Measurements from ENCODE around the gene SPACDR. TPM values are rescaled to one million over a fixed set of nuclear protein-coding genes. Genes with fewer than 3 reads are reported as not detected.

Gene SPACDR
- total RNA-seq, 3 donors from 2014 or later (not counting 1 experiment from before 2014, with no cell fraction given): 2.3 to 4.1 (median 3.9) TPM

DNA sequence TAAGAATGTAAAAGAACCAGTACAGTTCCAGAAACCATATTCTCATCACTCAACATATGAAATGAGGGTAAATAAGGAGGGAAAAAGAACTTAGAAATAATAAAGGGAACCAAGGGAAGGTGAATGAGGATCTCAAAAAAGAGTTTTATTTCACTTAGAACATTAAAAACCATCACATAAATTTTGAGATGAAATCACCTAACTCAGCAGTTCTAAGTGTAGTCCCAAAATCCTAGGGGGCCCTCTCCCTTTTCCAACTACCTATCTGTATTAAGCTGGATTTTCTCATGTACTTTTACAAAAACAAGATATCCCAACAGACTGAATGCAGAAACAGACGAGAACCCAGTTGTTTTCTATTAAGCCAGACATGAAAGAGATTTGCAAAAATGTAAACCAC, 38.7 kb downstream of the SPACDR start:
- H3K9me3 ChIP-seq (ENCODE audit: control insufficient read depth, insufficient read depth, low read length): no peaks in the 10 kb centered on the region
- ATAC-seq: no peak
- intact Hi-C loops (cut with micrococcal nuclease): loop anchor here (10.0 kb wide), 1 partner anchor 201 kb away; no protein-coding TSS in a partner anchor
- DNase-seq: no peak
- peak overlapping the region in 1 of 2 donors; percentile 32 for H3K27ac Mint-ChIP-seq
- no peaks in the 10 kb centered on the region for H3K27me3 ChIP-seq (ENCODE audit: control insufficient read depth, insufficient read depth, low read length)
- no peaks in the 10 kb centered on the region for H3K36me3 ChIP-seq (ENCODE audit: control insufficient read depth, insufficient read depth, low read length)
- H3K4me3 ChIP-seq (ENCODE audit: low read length): no peak overlapping the region
- H3K4me3 Mint-ChIP-seq: no peak overlapping the region
- H3K27ac ChIP-seq (ENCODE audit: low read length): no peak overlapping the region
- 86% methylated on average over 1 of the region's 1 CpG for WGBS (ENCODE audit: insufficient coverage)
- peaks cover 0 to 5% of the 10 kb centered on the region in 2 donors for H3K27me3 Mint-ChIP-seq (ENCODE audit: low read depth in 2 of 2)
- no peaks in the 10 kb centered on the region for H3K36me3 Mint-ChIP-seq
- TF ChIP-seq, protein P1, sequence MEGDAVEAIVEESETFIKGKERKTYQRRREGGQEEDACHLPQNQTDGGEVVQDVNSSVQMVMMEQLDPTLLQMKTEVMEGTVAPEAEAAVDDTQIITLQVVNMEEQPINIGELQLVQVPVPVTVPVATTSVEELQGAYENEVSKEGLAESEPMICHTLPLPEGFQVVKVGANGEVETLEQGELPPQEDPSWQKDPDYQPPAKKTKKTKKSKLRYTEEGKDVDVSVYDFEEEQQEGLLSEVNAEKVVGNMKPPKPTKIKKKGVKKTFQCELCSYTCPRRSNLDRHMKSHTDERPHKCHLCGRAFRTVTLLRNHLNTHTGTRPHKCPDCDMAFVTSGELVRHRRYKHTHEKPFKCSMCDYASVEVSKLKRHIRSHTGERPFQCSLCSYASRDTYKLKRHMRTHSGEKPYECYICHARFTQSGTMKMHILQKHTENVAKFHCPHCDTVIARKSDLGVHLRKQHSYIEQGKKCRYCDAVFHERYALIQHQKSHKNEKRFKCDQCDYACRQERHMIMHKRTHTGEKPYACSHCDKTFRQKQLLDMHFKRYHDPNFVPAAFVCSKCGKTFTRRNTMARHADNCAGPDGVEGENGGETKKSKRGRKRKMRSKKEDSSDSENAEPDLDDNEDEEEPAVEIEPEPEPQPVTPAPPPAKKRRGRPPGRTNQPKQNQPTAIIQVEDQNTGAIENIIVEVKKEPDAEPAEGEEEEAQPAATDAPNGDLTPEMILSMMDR (IDR thresholded peaks at IDR 0.05): no peak
- no peaks in the 10 kb centered on the region for H3K9me3 Mint-ChIP-seq
- H3K4me1 ChIP-seq (ENCODE audit: control insufficient read depth, insufficient read depth, low read length): peaks cover 15% of the 10 kb centered on the region
- peaks cover 39 to 51% of the 10 kb centered on the region in 2 donors for H3K4me1 Mint-ChIP-seq

DNA sequence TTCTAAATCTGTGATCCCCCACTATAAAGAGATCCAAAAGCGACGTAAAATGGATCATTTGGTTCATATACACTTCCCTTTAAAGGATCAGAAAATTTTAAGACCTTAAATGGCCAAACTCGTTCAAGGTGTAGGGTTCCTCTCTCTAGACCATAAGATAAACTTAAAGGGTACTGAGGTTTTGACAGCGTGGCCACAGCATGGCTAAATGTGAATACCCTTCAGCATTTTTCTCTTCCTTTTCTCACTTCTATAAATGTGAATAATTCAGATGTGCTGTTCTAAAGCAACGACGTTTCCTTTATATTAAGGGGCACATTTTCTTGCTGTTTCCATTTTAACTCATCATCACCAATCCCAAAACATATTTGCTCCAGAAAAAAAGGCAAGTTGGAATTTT, 40.7 kb downstream of the SPACDR start:
- H3K27me3 Mint-ChIP-seq (ENCODE audit: low read depth in 2 of 2): no peaks in the 10 kb centered on the region
- DNase-seq: no peak
- no peaks in the 10 kb centered on the region for H3K36me3 ChIP-seq (ENCODE audit: control insufficient read depth, insufficient read depth, low read length)
- H3K27ac ChIP-seq (ENCODE audit: low read length): peak overlapping the region; percentile 10
- H3K4me1 ChIP-seq (ENCODE audit: control insufficient read depth, insufficient read depth, low read length): peaks cover 14% of the 10 kb centered on the region
- ATAC-seq: peak in 2 of 3 donors; percentile 13 to 52
- no peaks in the 10 kb centered on the region for H3K27me3 ChIP-seq (ENCODE audit: control insufficient read depth, insufficient read depth, low read length)
- no peaks in the 10 kb centered on the region for H3K36me3 Mint-ChIP-seq
- WGBS (ENCODE audit: insufficient coverage): 37% methylated on average over 3 of the region's 6 CpGs
- TF ChIP-seq, protein P1 (IDR thresholded peaks at IDR 0.05): no peak
- H3K27ac Mint-ChIP-seq: peak overlapping the region; percentile 79 to 80
- no peak overlapping the region for H3K4me3 ChIP-seq (ENCODE audit: low read length)
- H3K9me3 ChIP-seq (ENCODE audit: control insufficient read depth, insufficient read depth, low read length): no peaks in the 10 kb centered on the region
- H3K9me3 Mint-ChIP-seq: no peaks in the 10 kb centered on the region
- intact Hi-C loops (cut with micrococcal nuclease): loop anchor here (10.0 kb wide), 1 partner anchor 199 kb away; no protein-coding TSS in a partner anchor
- peaks cover 23 to 34% of the 10 kb centered on the region in 2 donors for H3K4me1 Mint-ChIP-seq
- peak overlapping the region; percentile 84 for H3K4me3 Mint-ChIP-seq

DNA sequence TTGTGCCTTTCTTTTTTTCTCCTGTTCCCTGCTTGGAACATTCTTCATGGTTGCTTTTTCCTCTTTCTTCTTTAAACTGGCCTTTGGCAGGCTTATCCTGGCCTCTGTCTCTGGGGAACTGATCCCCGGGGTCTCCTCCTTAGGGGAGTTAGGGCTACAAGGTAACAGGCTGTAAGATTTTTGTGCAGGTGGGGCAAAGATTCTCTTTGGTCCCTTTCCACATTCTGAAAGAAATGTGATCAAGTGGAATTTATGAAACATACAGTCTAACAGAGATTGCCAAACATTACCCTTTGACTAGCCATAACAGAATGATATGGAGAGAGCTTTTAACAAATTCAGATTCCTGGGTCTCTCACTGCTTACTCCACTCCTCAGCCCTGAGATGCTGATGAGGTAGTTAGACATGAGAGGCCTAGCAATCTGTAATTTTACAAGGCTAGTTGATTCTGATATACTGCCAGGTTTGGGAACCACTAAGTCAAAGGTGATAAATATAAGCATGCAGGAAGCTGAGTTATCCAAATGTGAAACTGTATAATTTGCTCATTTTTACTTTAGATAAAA, 44.3 kb downstream of the SPACDR start:
- Mint-ChIP-seq H3K27me3 (ENCODE audit: low read depth in 2 of 2) (no peaks in the 10 kb centered on the region), H3K4me1 (peaks cover 18 to 27% of the 10 kb centered on the region in 2 donors), H3K9me3 (no peaks in the 10 kb centered on the region), H3K36me3 (no peaks in the 10 kb centered on the region), H3K4me3 (no peak overlapping the region), H3K27ac (no peak overlapping the region)
- Histone ChIP-seq H3K27ac (ENCODE audit: low read length) (no peak overlapping the region), H3K4me1 (ENCODE audit: control insufficient read depth, insufficient read depth, low read length) (peaks cover 5% of the 10 kb centered on the region), H3K9me3 (ENCODE audit: control insufficient read depth, insufficient read depth, low read length) (no peaks in the 10 kb centered on the region), H3K36me3 (ENCODE audit: control insufficient read depth, insufficient read depth, low read length) (no peaks in the 10 kb centered on the region), H3K27me3 (ENCODE audit: control insufficient read depth, insufficient read depth, low read length) (no peaks in the 10 kb centered on the region), H3K4me3 (ENCODE audit: low read length) (no peak overlapping the region)
- ATAC-seq: no peak
- intact Hi-C loops (cut with micrococcal nuclease): loop anchor here (10.0 kb wide), 1 partner anchor 195 kb away; no protein-coding TSS in a partner anchor
- TF ChIP-seq, protein P1 (IDR thresholded peaks at IDR 0.05): no peak
- no CpG with 5 or more reads among the region's 1 CpG for WGBS (ENCODE audit: insufficient coverage)
- no peak for DNase-seq
